SK-N-MC (cell line): Measurements from ENCODE around the gene FAM209A.

ENCODE experiments used
- EZH2 ChIP-seq: fragments of 200-600 bp; sonication (generic); IDR thresholded peaks from one replicate; pipeline ENCODE4 v1.6.1; 2017; ENCODE audit warnings: antibody characterized with exemption
- POLR2AphosphoS5 ChIP-seq: IDR thresholded peaks from 2 replicates; pipeline ENCODE4 v1.6.1; 2012; ENCODE audit warnings: mild to moderate bottlenecking, low read depth, low read length, borderline replicate concordance

DNA sequence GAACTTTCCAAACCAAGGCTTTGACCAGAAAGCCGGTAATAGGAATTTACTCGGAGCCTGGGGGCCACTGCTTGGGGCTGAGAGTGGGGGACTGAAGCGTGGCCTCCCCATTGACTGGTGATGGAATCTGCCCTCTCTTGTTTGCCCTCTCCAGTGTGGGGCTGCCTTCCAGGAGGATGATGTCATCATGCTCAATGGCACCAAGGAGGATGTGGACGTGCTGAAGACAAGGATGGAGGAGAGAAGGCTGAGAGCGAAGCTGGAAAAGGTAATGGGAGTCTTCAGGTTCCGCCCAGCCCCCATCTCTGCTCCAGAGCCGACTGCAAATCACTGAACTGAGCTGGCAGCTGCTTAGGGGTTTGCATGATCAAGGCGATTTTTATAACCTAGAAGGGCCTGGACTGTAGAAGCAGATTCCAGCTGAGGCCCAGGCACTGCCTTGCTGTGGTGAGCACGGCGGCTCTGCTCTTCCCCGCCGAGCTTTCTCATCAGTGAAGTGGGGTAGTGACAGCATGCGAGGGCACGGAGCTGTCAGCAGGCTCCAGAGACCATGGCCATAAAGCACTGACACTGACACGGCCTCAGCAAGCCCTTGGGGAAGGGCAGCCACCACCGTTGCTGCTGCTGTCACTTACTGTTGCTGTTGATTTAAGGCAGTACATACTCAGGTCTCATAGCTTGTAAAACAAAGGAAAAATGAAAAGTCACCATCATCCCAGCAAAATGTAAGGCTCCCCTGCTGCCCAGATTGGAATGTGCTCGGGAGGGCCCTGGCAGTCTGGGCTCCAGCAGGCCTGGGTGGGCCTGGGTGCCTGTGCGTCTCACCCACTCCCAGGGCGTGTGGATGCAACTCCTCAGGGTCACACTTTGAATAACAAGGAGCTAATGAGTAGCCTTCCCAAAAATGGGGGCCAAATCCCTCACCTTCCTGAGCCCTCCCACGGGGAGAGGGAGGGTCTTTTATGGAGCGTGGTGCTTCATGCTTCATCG is 11.1 kb upstream of the FAM209A start:
- TF ChIP-seq POLR2AphosphoS5 (no peak), EZH2 (no peak)
